ENCODE data around the gene VTA1. TPM values are rescaled to one million over a fixed set of nuclear protein-coding genes. Genes with fewer than 3 reads are reported as not detected.
"Not testable (repeated sequence)": the region's sequence is repeated elsewhere in the genome, so short reads cannot be mapped to it uniquely, and the experiment has no call there.

VTA1 gene, protein sequence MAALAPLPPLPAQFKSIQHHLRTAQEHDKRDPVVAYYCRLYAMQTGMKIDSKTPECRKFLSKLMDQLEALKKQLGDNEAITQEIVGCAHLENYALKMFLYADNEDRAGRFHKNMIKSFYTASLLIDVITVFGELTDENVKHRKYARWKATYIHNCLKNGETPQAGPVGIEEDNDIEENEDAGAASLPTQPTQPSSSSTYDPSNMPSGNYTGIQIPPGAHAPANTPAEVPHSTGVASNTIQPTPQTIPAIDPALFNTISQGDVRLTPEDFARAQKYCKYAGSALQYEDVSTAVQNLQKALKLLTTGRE
- total RNA-seq: 55.4 and 89.8 TPM in 2 replicates

DNA sequence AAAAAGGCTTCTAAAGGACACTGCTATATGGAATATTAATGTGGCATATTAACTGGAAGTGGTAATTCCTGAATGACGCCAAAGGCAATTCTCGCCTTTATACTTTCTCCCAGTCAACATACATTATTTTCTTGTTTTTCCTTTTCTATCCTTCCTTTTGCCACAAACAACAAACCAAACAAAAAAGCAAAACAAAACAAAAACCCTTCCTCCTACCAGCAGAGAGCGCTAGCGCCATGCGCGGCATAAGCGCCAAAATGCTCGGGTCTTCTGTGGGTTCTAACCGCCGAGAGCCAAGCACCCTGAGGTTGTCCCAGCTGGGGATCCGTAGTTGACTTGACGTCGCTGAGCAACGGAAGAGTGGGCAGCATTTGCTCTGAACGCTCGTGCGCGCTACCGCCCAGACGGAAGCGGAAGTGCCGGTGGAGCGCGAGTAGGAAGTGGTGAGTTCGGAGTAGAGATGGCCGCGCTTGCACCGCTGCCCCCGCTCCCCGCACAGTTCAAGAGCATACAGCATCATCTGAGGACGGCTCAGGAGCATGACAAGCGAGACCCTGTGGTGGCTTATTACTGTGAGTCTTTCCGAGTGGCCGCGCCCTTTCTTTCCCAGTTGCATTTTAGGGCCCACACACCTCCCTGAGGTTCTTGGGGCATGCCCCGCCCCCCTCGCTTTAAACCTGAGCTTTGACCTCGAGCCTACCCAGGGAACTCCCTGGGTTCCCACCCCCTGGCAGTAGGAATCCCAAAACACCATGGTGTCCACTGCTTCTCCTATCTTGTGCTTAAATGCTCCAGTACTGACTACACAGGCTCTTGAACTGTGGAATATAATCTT lies at the start of gene VTA1, which contains the start of gene NMBR:
Gene VTA1, plus strand, starts transcription at position 436 of the 835 bp plus-strand sequence. Its CDS starts 25 bp downstream, at position 461.
Gene NMBR, minus strand, starts transcription at position 295 of the 835 bp plus-strand sequence. CDS start 58,464 bp downstream, outside the sequence.
- TF ChIP-seq, protein P1, sequence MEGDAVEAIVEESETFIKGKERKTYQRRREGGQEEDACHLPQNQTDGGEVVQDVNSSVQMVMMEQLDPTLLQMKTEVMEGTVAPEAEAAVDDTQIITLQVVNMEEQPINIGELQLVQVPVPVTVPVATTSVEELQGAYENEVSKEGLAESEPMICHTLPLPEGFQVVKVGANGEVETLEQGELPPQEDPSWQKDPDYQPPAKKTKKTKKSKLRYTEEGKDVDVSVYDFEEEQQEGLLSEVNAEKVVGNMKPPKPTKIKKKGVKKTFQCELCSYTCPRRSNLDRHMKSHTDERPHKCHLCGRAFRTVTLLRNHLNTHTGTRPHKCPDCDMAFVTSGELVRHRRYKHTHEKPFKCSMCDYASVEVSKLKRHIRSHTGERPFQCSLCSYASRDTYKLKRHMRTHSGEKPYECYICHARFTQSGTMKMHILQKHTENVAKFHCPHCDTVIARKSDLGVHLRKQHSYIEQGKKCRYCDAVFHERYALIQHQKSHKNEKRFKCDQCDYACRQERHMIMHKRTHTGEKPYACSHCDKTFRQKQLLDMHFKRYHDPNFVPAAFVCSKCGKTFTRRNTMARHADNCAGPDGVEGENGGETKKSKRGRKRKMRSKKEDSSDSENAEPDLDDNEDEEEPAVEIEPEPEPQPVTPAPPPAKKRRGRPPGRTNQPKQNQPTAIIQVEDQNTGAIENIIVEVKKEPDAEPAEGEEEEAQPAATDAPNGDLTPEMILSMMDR (IDR thresholded peaks at IDR 0.05; ENCODE audit: insufficient read depth, low read depth, low read length): peak; percentile 83
- peak; percentile 100 for DNase-seq (ENCODE audit: low read depth)

DNA sequence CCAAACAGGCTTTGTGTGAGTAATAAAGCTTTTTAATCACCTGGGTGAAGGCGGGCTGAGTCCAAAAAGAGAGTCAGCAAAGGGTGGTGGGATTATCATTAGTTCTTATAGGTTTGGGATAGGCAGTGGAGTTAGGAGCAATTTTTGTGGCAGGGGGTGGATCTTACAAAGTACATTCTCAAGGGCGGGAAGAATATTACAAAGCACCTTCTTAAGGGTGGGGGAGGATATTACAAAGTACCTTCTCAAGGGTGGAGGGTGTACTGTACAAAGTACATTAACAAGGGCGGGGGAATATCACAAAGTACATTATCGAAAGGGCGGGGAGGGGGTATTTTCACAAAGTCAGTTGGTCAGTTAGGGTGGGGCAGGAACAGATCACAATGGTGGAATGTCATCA lies 42.2 kb upstream of the VTA1 start:
- H3K4me3 ChIP-seq (ENCODE audit: low read depth, low read length); DNase-seq (ENCODE audit: low read depth): not testable (repeated sequence)

More for the DNA sequence above, at the start of gene VTA1, which contains the start of gene NMBR:
- H3K4me3 ChIP-seq (ENCODE audit: low read depth, low read length): peak within 1 kb of the TSS; percentile 74

DNA sequence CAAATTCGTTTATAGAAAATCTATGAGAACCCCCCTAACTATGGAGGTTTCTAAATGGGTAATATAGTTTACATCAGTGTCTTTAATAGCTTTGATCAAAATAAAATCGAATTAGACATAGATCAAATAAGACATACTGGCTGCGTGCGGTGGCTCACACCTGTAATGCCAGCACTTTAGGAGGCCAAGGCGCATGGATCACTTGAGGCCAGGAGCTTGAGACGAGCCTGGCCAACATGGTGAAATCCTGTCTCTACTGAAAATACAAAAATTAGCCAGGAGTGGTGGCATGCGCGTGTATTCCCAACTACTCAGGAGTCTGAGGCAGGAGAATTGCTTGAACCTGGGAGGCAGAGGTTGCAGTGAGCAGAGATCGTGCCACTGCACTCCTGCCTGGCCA lies 36.2 kb upstream of the VTA1 start:
- DNase-seq (ENCODE audit: low read depth); H3K4me3 ChIP-seq (ENCODE audit: low read depth, low read length): not testable (repeated sequence)

DNA sequence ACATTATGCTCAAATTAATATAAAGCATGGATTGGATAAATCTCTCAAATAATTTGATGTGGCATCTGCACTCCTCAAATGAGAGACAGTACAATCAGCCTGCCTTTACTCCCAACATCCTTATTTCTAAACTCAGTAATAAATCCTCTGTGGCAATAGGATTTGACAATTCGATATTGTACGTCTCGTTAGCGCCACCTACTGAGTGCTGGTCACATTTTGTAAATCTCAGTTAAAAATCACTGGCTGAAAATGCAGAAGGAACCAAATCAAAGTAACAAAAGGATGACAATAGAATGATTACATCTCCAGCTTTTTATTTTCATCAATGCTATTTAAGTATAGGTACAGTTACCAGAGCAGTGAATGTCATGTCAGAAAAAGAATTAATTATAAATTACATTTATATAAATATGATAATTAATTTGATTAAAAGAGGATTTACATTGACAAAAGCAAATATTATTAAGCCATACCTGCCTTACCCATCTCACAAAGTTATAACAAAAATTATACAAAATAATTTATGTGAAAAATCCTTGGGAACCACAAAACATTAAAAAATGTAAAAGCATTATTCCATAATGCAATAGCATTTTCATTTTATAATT lies 34.5 kb upstream of the VTA1 start:
- H3K4me3 ChIP-seq (ENCODE audit: low read depth, low read length): no peak overlapping the region
- peak; percentile 81 for DNase-seq (ENCODE audit: low read depth)
- TF ChIP-seq, protein P1 (IDR thresholded peaks at IDR 0.05; ENCODE audit: insufficient read depth, low read depth, low read length): peak; percentile 78

DNA sequence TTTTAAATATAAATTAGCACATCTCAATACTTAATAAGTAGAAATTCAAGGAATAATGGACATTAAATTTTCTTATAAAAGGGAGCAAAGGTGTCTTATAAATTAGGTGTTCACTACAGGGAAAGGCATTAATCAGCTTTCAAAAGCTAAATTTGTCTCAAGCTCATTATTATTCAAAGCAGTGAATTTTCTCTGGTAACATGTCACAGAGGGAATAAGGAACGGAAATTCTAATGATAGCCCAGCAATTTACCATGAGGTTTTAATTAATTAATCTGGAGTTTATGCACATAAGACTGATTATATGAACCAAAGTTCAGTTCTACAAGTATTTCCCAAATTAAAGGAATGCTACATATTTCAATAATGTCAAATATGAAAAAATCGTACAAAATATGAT lies 29.7 kb upstream of the VTA1 start:
- H3K4me3 ChIP-seq (ENCODE audit: low read depth, low read length): no peak overlapping the region
- TF ChIP-seq, protein P1 (IDR thresholded peaks at IDR 0.05; ENCODE audit: insufficient read depth, low read depth, low read length): no peak
- DNase-seq (ENCODE audit: low read depth): no peak

DNA sequence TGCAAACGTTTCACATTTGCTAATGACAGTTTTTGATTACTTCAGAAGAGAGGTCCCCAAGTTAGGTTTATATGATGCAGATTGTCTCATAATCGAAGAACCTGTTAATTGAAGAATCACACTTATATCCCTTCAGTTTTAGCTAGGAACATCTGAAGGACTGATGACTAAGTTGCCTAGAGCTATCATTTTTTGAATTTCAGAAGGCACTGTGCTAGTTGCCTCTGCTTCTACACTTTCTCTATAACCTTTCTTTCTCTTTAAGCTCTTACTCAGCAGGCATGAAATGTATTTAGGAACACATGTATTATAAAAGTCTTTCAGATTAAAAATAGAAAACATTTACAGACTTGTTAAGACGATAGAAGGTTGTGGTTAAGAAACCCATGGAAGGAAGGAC lies 28.7 kb upstream of the VTA1 start:
- DNase-seq (ENCODE audit: low read depth): no peak
- TF ChIP-seq, protein P1 (IDR thresholded peaks at IDR 0.05; ENCODE audit: insufficient read depth, low read depth, low read length): no peak
- no peak overlapping the region for H3K4me3 ChIP-seq (ENCODE audit: low read depth, low read length)

DNA sequence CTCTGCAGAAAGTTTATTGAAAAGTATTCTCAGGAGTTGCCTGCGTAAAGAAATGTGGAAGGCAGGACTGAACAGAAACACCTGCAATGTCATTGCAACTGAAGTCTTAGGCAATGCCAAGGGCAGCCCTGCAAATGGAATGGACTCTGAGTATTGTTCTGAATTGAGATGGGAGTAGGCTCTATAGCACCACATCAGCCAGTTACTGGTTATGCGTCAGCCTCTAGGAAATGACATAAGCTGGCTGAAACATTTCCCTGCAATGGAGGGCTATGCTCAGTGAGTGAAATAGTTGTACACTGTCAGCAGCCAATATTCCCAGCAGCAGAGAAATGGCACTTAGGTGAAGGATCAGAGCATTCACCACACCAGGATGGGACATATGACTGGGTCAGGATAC lies 28.1 kb upstream of the VTA1 start:
- H3K4me3 ChIP-seq (ENCODE audit: low read depth, low read length): no peak overlapping the region
- TF ChIP-seq, protein P1 (IDR thresholded peaks at IDR 0.05; ENCODE audit: insufficient read depth, low read depth, low read length): no peak
- DNase-seq (ENCODE audit: low read depth): no peak

Measured in fibroblast of villous mesenchyme (primary cell).